ENCODE measurements around the gene DNPH1. TPM values are rescaled to one million over a fixed set of nuclear protein-coding genes. Genes with fewer than 3 reads are reported as not detected.
A peak's percentile ranks its signal among the peaks of the same experiment; 100 is the strongest.

DNPH1 gene
- total RNA-seq, 2 donors from 2014 or later, result 38.3 to 42.3 TPM

- Mint-ChIP-seq H3K27me3 (ENCODE audit: low read depth) (no peaks in the 10 kb centered on the region), H3K27ac (no peak overlapping the region), H3K9me3 (no peaks in the 10 kb centered on the region), H3K4me1 (ENCODE audit: low read depth) (peaks cover 39% of the 10 kb centered on the region), H3K4me3 (no peak overlapping the region), H3K36me3 (ENCODE audit: insufficient read depth in 2 of 2) (peaks cover 5 to 14% of the 10 kb centered on the region in 2 donors)
- DNase-seq, result no peak
- no peak for ATAC-seq (replicated peaks in 1 of 2)
Measured at GRCh38 chr6:43186706-43187105, 42.6 kb downstream of the DNPH1 start.

- ATAC-seq (replicated peaks in 1 of 2), result no peak
- Mint-ChIP-seq H3K4me3 (no peak overlapping the region), H3K27ac (no peak overlapping the region), H3K27me3 (ENCODE audit: low read depth) (no peaks in the 10 kb centered on the region), H3K36me3 (ENCODE audit: insufficient read depth in 2 of 2) (peaks cover 4 to 14% of the 10 kb centered on the region in 2 donors), H3K4me1 (ENCODE audit: low read depth) (peaks cover 45% of the 10 kb centered on the region), H3K9me3 (no peaks in the 10 kb centered on the region)
- no peak for DNase-seq
Measured at GRCh38 chr6:43186019-43186418, 43.3 kb downstream of the DNPH1 start.

- H3K4me1 Mint-ChIP-seq (ENCODE audit: low read depth), result peaks cover 48% of the 10 kb centered on the region
- H3K36me3 Mint-ChIP-seq (ENCODE audit: insufficient read depth in 2 of 2), result peaks cover 4 to 14% of the 10 kb centered on the region in 2 donors
- H3K9me3 Mint-ChIP-seq, result no peaks in the 10 kb centered on the region
- peak overlapping the region; percentile 41 for H3K27ac Mint-ChIP-seq
- peak overlapping the region; percentile 5 to 10 for H3K4me3 Mint-ChIP-seq
- ATAC-seq (replicated peaks in 1 of 2), result no peak
- no peak for DNase-seq
- no peaks in the 10 kb centered on the region for H3K27me3 Mint-ChIP-seq (ENCODE audit: low read depth)
Measured at GRCh38 chr6:43185391-43185985, 43.8 kb downstream of the DNPH1 start.

- Mint-ChIP-seq H3K36me3 (ENCODE audit: insufficient read depth in 2 of 2) (peaks cover 4 to 14% of the 10 kb centered on the region in 2 donors), H3K4me1 (ENCODE audit: low read depth) (peaks cover 48% of the 10 kb centered on the region), H3K4me3 (peak overlapping the region; percentile 21 to 98), H3K27ac (peak overlapping the region; percentile 35), H3K9me3 (no peaks in the 10 kb centered on the region), H3K27me3 (ENCODE audit: low read depth) (no peaks in the 10 kb centered on the region)
- DNase-seq (no peak), ATAC-seq (replicated peaks in 1 of 2) (no peak)
Measured at GRCh38 chr6:43184268-43184985, 44.9 kb downstream of the DNPH1 start.

- Mint-ChIP-seq H3K27me3 (ENCODE audit: low read depth) (no peaks in the 10 kb centered on the region), H3K4me3 (peak overlapping the region; percentile 96 to 98), H3K27ac (peak overlapping the region; percentile 90), H3K9me3 (no peaks in the 10 kb centered on the region), H3K4me1 (ENCODE audit: low read depth) (peaks cover 48% of the 10 kb centered on the region), H3K36me3 (ENCODE audit: insufficient read depth in 2 of 2) (peaks cover 4 to 17% of the 10 kb centered on the region in 2 donors)
- ATAC-seq (replicated peaks in 1 of 2) (no peak), DNase-seq (no peak)
Measured at GRCh38 chr6:43183441-43183840, 45.8 kb downstream of the DNPH1 start.

- peaks cover 4 to 25% of the 10 kb centered on the region in 2 donors for H3K36me3 Mint-ChIP-seq (ENCODE audit: insufficient read depth in 2 of 2)
- H3K27me3 Mint-ChIP-seq (ENCODE audit: low read depth), result no peaks in the 10 kb centered on the region
- no peaks in the 10 kb centered on the region for H3K9me3 Mint-ChIP-seq
- peaks cover 48% of the 10 kb centered on the region for H3K4me1 Mint-ChIP-seq (ENCODE audit: low read depth)
- peak; percentile 99 for ATAC-seq (replicated peaks in 1 of 2)
- peak within 1 kb of the TSS; percentile 96 to 98 for H3K4me3 Mint-ChIP-seq
- DNase-seq, result peak; percentile 91 to 93
- H3K27ac Mint-ChIP-seq, result peak within 1 kb of the TSS; percentile 90
Measured at GRCh38 chr6:43181942-43182860, 47.1 kb downstream of the DNPH1 start, which contains the start of gene CUL9. Gene CUL9, plus strand, starts transcription at chr6:43182196. Its CDS starts 2,115 bp downstream, at chr6:43184311.

GRCh38 chr6:43181621-43181941 lies 47.7 kb downstream of the DNPH1 start:
- Mint-ChIP-seq H3K27me3 (ENCODE audit: low read depth) (no peaks in the 10 kb centered on the region), H3K4me3 (peak overlapping the region; percentile 96 to 98), H3K36me3 (ENCODE audit: insufficient read depth in 2 of 2) (peaks cover 4 to 25% of the 10 kb centered on the region in 2 donors), H3K4me1 (ENCODE audit: low read depth) (peaks cover 48% of the 10 kb centered on the region), H3K9me3 (no peaks in the 10 kb centered on the region), H3K27ac (peak overlapping the region; percentile 6)
- DNase-seq (no peak), ATAC-seq (replicated peaks in 1 of 2) (no peak)

- H3K36me3 Mint-ChIP-seq (ENCODE audit: insufficient read depth in 2 of 2), result peaks cover 6 to 25% of the 10 kb centered on the region in 2 donors
- peak overlapping the region; percentile 6 for H3K27ac Mint-ChIP-seq
- H3K27me3 Mint-ChIP-seq (ENCODE audit: low read depth), result no peaks in the 10 kb centered on the region
- no peak for DNase-seq
- peaks cover 48% of the 10 kb centered on the region for H3K4me1 Mint-ChIP-seq (ENCODE audit: low read depth)
- no peak for ATAC-seq (replicated peaks in 1 of 2)
- no peaks in the 10 kb centered on the region for H3K9me3 Mint-ChIP-seq
- H3K4me3 Mint-ChIP-seq, result peak overlapping the region; percentile 96 to 98
Measured at GRCh38 chr6:43180985-43181384, 48.3 kb downstream of the DNPH1 start.

GRCh38 chr6:43180058-43180457 lies 49.2 kb downstream of the DNPH1 start:
- no peaks in the 10 kb centered on the region for H3K27me3 Mint-ChIP-seq (ENCODE audit: low read depth)
- H3K4me3 Mint-ChIP-seq, result no peak overlapping the region
- peaks cover 6 to 28% of the 10 kb centered on the region in 2 donors for H3K36me3 Mint-ChIP-seq (ENCODE audit: insufficient read depth in 2 of 2)
- ATAC-seq (replicated peaks in 1 of 2), result no peak
- DNase-seq, result no peak
- H3K27ac Mint-ChIP-seq, result no peak overlapping the region
- peaks cover 51% of the 10 kb centered on the region for H3K4me1 Mint-ChIP-seq (ENCODE audit: low read depth)
- no peaks in the 10 kb centered on the region for H3K9me3 Mint-ChIP-seq

GRCh38 chr6:43178951-43179830 lies 50.1 kb downstream of the DNPH1 start:
- peaks cover 6 to 28% of the 10 kb centered on the region in 2 donors for H3K36me3 Mint-ChIP-seq (ENCODE audit: insufficient read depth in 2 of 2)
- peaks cover 49% of the 10 kb centered on the region for H3K4me1 Mint-ChIP-seq (ENCODE audit: low read depth)

GRCh38 chr6:43178150-43178549 lies 51.1 kb downstream of the DNPH1 start:
- Mint-ChIP-seq H3K27me3 (ENCODE audit: low read depth) (no peaks in the 10 kb centered on the region), H3K4me1 (ENCODE audit: low read depth) (peaks cover 48% of the 10 kb centered on the region), H3K4me3 (no peak overlapping the region), H3K9me3 (no peaks in the 10 kb centered on the region), H3K27ac (no peak overlapping the region), H3K36me3 (ENCODE audit: insufficient read depth in 2 of 2) (peaks cover 6 to 26% of the 10 kb centered on the region in 2 donors)
- ATAC-seq (replicated peaks in 1 of 2) (no peak), DNase-seq (no peak)

More at GRCh38 chr6:43178951-43179830, 50.1 kb downstream of the DNPH1 start:
- ATAC-seq (replicated peaks in 1 of 2) (no peak), DNase-seq (no peak)
- no peaks in the 10 kb centered on the region for H3K27me3 Mint-ChIP-seq (ENCODE audit: low read depth)
- H3K27ac Mint-ChIP-seq, result no peak overlapping the region
- no peaks in the 10 kb centered on the region for H3K9me3 Mint-ChIP-seq
- H3K4me3 Mint-ChIP-seq, result no peak overlapping the region

GRCh38 chr6:43176423-43176786 lies 52.9 kb downstream of the DNPH1 start:
- H3K27me3 Mint-ChIP-seq (ENCODE audit: low read depth), result no peaks in the 10 kb centered on the region
- H3K4me1 Mint-ChIP-seq (ENCODE audit: low read depth), result peaks cover 46% of the 10 kb centered on the region
- H3K9me3 Mint-ChIP-seq, result no peaks in the 10 kb centered on the region
- no peak for ATAC-seq (replicated peaks in 1 of 2)
- peaks cover 7 to 26% of the 10 kb centered on the region in 2 donors for H3K36me3 Mint-ChIP-seq (ENCODE audit: insufficient read depth in 2 of 2)
- peak overlapping the region; percentile 96 for H3K27ac Mint-ChIP-seq
- no peak overlapping the region for H3K4me3 Mint-ChIP-seq
- DNase-seq, result no peak
